Hepatocyte (in vitro differentiated cells): ENCODE data around the gene EIPR1.

Experiments
- EZH2 ChIP-seq: fragments of 200-600 bp; sonication (generic); IDR thresholded peaks from 2 replicates; pipeline ENCODE4 v1.6.1; 2016; ENCODE audit warnings: antibody characterized with exemption, mild to moderate bottlenecking, borderline replicate concordance
- TF ChIP-seq, protein P1 (sequence below): fragments of 200-600 bp; sonication (generic); IDR thresholded peaks from 2 replicates; pipeline ENCODE4 v1.5.1; 2016; ENCODE audit warnings: antibody characterized with exemption, mild to moderate bottlenecking; ENCODE audit not compliant: poor library complexity

GRCh38 chr2:3280197-3280596 is 97.4 kb downstream of the EIPR1 start:
- TF ChIP-seq, protein P1, sequence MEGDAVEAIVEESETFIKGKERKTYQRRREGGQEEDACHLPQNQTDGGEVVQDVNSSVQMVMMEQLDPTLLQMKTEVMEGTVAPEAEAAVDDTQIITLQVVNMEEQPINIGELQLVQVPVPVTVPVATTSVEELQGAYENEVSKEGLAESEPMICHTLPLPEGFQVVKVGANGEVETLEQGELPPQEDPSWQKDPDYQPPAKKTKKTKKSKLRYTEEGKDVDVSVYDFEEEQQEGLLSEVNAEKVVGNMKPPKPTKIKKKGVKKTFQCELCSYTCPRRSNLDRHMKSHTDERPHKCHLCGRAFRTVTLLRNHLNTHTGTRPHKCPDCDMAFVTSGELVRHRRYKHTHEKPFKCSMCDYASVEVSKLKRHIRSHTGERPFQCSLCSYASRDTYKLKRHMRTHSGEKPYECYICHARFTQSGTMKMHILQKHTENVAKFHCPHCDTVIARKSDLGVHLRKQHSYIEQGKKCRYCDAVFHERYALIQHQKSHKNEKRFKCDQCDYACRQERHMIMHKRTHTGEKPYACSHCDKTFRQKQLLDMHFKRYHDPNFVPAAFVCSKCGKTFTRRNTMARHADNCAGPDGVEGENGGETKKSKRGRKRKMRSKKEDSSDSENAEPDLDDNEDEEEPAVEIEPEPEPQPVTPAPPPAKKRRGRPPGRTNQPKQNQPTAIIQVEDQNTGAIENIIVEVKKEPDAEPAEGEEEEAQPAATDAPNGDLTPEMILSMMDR: no peak
- TF ChIP-seq EZH2: no peak
